ENCODE results near the gene FBXW12.

- no peak for TF ChIP-seq AR (CRISPR knock-in tag; IDR thresholded peaks at IDR 0.05)
- no peak for TF ChIP-seq CTCF (IDR thresholded peaks at IDR 0.05)
- no peak; the same call in 1 of the 2 replicates for TF ChIP-seq MAX (CRISPR knock-in tag; IDR thresholded peaks at IDR 0.05)
- TF ChIP-seq ZNF425 (CRISPR knock-in tag; conservative IDR thresholded peaks at IDR 0.05), result no peak
- TF ChIP-seq AFF4 (CRISPR knock-in tag; IDR thresholded peaks at IDR 0.05; ENCODE audit: borderline replicate concordance), result no peak
- TF ChIP-seq FOXK1 (CRISPR knock-in tag; IDR thresholded peaks at IDR 0.05), result no peak
- no peak for TF ChIP-seq USF2 (CRISPR knock-in tag; IDR thresholded peaks at IDR 0.05)
- TF ChIP-seq ERG (CRISPR knock-in tag; IDR thresholded peaks at IDR 0.05), result no peak
- no peak for TF ChIP-seq NR2C2 (CRISPR knock-in tag; IDR thresholded peaks at IDR 0.05)
These were observed 56.7 kb downstream of the FBXW12 start for GRCh38 chr3:48428572-48429316.
